Measurements from ENCODE around the gene SLX4IP.
A peak's percentile ranks its signal among the peaks of the same experiment; 100 is the strongest.

Gene SLX4IP

DNA sequence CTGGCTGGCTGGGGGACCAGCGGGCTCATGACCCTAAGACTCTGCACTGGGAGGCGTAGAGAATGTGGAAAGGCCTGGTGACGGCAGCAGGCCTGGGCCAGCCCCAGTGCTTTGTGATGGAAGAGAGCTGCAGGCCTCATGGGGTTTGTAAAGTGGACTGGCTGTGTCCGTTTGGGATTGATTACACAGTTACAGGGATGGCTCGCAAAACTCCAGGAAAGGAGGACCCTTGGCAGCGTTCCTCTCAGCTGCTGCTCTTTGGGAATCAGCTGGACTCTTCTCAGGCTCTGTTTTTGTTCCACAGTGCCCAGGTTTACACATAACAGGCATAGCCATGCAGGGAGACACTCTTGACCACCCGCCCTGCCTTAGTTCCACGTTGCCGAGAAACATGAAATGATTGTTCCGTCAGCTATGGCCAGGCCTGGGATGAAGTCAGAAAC is 89.0 kb downstream of the SLX4IP start (continued):
- TF ChIP-seq ZNF341 (tag by site-specific recombination; IDR thresholded peaks at IDR 0.05; ENCODE audit: low read depth) (peak; percentile 34), YY1 (tag by site-specific recombination; IDR thresholded peaks at IDR 0.05) (no peak), SP2 (tag by site-specific recombination; IDR thresholded peaks at IDR 0.05) (no peak), ZNF677 (tag by site-specific recombination; IDR thresholded peaks at IDR 0.05) (no peak), BCL11A (tag by site-specific recombination; IDR thresholded peaks at IDR 0.05; ENCODE audit: low read depth) (no peak), KLF7 (tag by site-specific recombination; IDR thresholded peaks at IDR 0.05; ENCODE audit: borderline replicate concordance) (no peak), KLF17 (tag by site-specific recombination; IDR thresholded peaks at IDR 0.05) (no peak)
- TF ChIP-seq, protein P1, sequence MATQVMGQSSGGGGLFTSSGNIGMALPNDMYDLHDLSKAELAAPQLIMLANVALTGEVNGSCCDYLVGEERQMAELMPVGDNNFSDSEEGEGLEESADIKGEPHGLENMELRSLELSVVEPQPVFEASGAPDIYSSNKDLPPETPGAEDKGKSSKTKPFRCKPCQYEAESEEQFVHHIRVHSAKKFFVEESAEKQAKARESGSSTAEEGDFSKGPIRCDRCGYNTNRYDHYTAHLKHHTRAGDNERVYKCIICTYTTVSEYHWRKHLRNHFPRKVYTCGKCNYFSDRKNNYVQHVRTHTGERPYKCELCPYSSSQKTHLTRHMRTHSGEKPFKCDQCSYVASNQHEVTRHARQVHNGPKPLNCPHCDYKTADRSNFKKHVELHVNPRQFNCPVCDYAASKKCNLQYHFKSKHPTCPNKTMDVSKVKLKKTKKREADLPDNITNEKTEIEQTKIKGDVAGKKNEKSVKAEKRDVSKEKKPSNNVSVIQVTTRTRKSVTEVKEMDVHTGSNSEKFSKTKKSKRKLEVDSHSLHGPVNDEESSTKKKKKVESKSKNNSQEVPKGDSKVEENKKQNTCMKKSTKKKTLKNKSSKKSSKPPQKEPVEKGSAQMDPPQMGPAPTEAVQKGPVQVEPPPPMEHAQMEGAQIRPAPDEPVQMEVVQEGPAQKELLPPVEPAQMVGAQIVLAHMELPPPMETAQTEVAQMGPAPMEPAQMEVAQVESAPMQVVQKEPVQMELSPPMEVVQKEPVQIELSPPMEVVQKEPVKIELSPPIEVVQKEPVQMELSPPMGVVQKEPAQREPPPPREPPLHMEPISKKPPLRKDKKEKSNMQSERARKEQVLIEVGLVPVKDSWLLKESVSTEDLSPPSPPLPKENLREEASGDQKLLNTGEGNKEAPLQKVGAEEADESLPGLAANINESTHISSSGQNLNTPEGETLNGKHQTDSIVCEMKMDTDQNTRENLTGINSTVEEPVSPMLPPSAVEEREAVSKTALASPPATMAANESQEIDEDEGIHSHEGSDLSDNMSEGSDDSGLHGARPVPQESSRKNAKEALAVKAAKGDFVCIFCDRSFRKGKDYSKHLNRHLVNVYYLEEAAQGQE (tag by site-specific recombination; IDR thresholded peaks at IDR 0.05) = no peak
- TF ChIP-seq, protein P2, sequence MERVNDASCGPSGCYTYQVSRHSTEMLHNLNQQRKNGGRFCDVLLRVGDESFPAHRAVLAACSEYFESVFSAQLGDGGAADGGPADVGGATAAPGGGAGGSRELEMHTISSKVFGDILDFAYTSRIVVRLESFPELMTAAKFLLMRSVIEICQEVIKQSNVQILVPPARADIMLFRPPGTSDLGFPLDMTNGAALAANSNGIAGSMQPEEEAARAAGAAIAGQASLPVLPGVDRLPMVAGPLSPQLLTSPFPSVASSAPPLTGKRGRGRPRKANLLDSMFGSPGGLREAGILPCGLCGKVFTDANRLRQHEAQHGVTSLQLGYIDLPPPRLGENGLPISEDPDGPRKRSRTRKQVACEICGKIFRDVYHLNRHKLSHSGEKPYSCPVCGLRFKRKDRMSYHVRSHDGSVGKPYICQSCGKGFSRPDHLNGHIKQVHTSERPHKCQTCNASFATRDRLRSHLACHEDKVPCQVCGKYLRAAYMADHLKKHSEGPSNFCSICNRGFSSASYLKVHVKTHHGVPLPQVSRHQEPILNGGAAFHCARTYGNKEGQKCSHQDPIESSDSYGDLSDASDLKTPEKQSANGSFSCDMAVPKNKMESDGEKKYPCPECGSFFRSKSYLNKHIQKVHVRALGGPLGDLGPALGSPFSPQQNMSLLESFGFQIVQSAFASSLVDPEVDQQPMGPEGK (tag by site-specific recombination; IDR thresholded peaks at IDR 0.05) = no peak

GRCh38 chr20:10524643-10525042 is 89.5 kb downstream of the SLX4IP start:
- Histone ChIP-seq H3K36me3 (ENCODE audit: control insufficient read depth in 2 of 2, insufficient read depth in 1 of 2, low read length in 2 of 2) (no peaks in the 10 kb centered on the region), H3K4me1 (ENCODE audit: control insufficient read depth, insufficient read depth, low read length) (peaks cover 27% of the 10 kb centered on the region), H3K4me3 (ENCODE audit: low read depth, low read length) (no peak overlapping the region), H3K9me3 (ENCODE audit: control insufficient read depth, insufficient read depth, low read depth, low read length) (no peaks in the 10 kb centered on the region), H3K27ac (ENCODE audit: extremely low read depth, low read depth, low read length) (no peak overlapping the region)
- peak; percentile 46 for TF ChIP-seq FEZF1 (tag by site-specific recombination; IDR thresholded peaks at IDR 0.05)
- TF ChIP-seq, protein P3, sequence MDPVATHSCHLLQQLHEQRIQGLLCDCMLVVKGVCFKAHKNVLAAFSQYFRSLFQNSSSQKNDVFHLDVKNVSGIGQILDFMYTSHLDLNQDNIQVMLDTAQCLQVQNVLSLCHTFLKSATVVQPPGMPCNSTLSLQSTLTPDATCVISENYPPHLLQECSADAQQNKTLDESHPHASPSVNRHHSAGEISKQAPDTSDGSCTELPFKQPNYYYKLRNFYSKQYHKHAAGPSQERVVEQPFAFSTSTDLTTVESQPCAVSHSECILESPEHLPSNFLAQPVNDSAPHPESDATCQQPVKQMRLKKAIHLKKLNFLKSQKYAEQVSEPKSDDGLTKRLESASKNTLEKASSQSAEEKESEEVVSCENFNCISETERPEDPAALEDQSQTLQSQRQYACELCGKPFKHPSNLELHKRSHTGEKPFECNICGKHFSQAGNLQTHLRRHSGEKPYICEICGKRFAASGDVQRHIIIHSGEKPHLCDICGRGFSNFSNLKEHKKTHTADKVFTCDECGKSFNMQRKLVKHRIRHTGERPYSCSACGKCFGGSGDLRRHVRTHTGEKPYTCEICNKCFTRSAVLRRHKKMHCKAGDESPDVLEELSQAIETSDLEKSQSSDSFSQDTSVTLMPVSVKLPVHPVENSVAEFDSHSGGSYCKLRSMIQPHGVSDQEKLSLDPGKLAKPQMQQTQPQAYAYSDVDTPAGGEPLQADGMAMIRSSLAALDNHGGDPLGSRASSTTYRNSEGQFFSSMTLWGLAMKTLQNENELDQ (tag by site-specific recombination; IDR thresholded peaks at IDR 0.05; ENCODE audit: low read depth) = no peak
- TF ChIP-seq ZNF394 (tag by site-specific recombination; IDR thresholded peaks at IDR 0.05; ENCODE audit: borderline replicate concordance) = peak; percentile 36; the same call in 1 of the 2 replicates
- ChIA-PET POLR2A (no interaction called here), CTCF (no interaction called here)

- H3K9me3 ChIP-seq (ENCODE audit: control insufficient read depth, insufficient read depth, low read depth, low read length) = no peaks in the 10 kb centered on the region
- ChIA-PET POLR2A (no interaction called here), CTCF (interaction anchor here (0.5 to 0.6 kb wide), 2 partner anchors 95 to 1296 kb away, joined by 3 to 4 read pairs; no protein-coding TSS in a partner anchor)
- no peak overlapping the region for H3K4me3 ChIP-seq (ENCODE audit: low read depth, low read length)
- H3K4me1 ChIP-seq (ENCODE audit: control insufficient read depth, insufficient read depth, low read length) = peaks cover 18% of the 10 kb centered on the region
- H3K27ac ChIP-seq (ENCODE audit: extremely low read depth, low read depth, low read length) = no peak overlapping the region
- H3K36me3 ChIP-seq (ENCODE audit: control insufficient read depth in 2 of 2, insufficient read depth in 1 of 2, low read length in 2 of 2) = no peaks in the 10 kb centered on the region
- TF ChIP-seq SCRT2 (tag by site-specific recombination; IDR thresholded peaks at IDR 0.05) (no peak), ZNF791 (tag by site-specific recombination; IDR thresholded peaks at IDR 0.05) (no peak), HOXA7 (CRISPR knock-in tag; IDR thresholded peaks at IDR 0.05; ENCODE audit: borderline replicate concordance) (no peak), ZNF473 (tag by site-specific recombination; IDR thresholded peaks at IDR 0.05) (no peak), KLF7 (tag by site-specific recombination; IDR thresholded peaks at IDR 0.05; ENCODE audit: borderline replicate concordance) (no peak), ZNF596 (tag by site-specific recombination; IDR thresholded peaks at IDR 0.05) (no peak)
- TF ChIP-seq, protein P4, sequence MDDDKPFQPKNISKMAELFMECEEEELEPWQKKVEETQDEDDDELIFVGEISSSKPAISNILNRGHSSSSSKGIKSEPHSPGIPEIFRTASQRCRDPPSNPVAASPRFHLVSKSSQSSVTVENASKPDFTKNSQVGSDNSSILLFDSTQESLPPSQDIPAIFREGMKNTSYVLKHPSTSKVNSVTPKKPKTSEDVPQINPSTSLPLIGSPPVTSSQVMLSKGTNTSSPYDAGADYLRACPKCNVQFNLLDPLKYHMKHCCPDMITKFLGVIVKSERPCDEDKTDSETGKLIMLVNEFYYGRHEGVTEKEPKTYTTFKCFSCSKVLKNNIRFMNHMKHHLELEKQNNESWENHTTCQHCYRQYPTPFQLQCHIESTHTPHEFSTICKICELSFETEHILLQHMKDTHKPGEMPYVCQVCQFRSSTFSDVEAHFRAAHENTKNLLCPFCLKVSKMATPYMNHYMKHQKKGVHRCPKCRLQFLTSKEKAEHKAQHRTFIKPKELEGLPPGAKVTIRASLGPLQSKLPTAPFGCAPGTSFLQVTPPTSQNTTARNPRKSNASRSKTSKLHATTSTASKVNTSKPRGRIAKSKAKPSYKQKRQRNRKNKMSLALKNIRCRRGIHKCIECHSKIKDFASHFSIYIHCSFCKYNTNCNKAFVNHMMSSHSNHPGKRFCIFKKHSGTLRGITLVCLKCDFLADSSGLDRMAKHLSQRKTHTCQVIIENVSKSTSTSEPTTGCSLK (tag by site-specific recombination; IDR thresholded peaks at IDR 0.05) = no peak
- TF ChIP-seq, protein P5, sequence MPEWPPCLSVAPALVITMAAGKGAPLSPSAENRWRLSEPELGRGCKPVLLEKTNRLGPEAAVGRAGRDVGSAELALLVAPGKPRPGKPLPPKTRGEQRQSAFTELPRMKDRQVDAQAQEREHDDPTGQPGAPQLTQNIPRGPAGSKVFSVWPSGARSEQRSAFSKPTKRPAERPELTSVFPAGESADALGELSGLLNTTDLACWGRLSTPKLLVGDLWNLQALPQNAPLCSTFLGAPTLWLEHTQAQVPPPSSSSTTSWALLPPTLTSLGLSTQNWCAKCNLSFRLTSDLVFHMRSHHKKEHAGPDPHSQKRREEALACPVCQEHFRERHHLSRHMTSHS (tag by site-specific recombination; IDR thresholded peaks at IDR 0.05) = no peak
Observed at GRCh38 chr20:10527781-10528180, 92.7 kb downstream of the SLX4IP start.

Data from HEK293 (cell line).